Activated naive CD8-positive, alpha-beta T cell treated with anti-CD3 and anti-CD28 coated beads, Interleukin-2, amount 50 U/mL, for 16 hours (primary cell): Measurements from ENCODE around the gene PHF10.
"Not testable (repeated sequence)": the region's sequence is repeated elsewhere in the genome, so short reads cannot be mapped to it uniquely, and the experiment has no call there.

Source experiments
- DNase-seq: peaks from one replicate; pipeline ENCODE4 v3.0.0-alpha.2; 2020; ENCODE audit warnings: low read depth, low spot score

PHF10 gene

DNA sequence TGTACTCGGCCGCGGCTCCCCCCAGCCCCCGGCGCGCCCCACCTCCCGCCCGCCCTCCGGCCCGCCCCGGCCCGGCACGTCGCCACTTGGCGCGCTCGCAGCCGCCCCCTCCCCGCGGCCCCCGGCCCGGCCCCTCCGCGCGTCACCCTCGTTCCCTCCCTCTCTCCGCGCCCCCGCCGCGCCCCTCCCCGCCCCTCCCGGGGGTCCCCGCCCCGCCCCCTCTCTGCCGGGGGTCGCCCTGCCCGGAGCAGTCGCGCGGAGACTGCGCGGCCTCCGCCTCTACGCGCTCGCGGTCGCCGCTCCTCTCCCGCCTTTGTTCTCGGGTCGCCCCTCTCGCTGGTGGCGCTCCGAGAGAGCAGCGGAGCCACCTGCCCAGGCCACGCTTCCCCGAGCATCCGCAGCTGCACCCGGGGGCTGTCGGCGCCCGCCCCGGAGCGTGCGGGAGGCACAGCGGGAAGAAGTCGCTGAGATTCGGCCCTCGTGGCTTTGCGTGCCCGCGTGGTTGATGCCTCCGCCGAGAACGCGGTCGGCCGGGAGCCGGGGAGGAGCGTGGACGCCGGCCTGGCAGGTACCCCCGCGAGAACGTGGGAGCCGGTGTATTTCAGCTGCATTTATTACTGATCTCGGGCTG lies at the start of gene PHF10:
Gene PHF10, minus strand, starts transcription at position 7 of the 631 bp plus-strand sequence. CDS start 569 bp downstream, outside the sequence.
- DNase-seq = peak; percentile 55

DNA sequence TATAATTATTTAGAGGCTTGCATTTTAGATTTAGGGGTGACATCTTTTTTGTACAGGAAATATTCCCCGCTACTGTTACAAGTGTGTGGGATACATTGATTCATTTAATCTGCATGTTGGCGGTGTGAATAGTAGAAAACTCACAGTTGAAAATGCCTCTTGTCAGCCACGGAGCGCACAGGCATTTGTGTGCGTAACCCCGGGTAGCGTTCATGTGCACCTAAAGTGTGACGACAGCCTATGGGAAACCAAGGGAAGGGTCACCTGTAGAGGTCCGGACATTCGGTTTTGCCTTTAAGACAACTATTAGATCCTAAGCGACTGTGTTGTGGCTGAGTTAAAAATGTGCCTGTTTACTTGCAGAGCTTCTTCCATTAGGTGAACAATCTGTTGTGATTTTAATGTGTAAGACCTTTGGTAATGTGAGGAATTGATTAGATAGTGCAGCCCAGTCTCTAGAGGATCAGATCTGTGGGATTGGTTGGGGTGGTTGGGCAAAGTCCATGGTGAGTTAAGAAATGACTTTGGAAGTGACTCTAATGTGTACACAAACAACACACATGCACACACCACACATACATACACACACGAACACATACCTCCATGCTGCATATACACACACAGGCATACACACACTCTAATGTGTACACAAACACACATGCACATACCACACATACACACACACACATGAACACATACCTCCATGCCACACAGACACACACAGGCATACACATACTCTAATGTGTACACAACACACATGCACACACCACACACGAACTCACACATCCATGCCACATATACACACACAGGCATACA lies 42.8 kb upstream of the PHF10 start:
- DNase-seq = no peak

DNA sequence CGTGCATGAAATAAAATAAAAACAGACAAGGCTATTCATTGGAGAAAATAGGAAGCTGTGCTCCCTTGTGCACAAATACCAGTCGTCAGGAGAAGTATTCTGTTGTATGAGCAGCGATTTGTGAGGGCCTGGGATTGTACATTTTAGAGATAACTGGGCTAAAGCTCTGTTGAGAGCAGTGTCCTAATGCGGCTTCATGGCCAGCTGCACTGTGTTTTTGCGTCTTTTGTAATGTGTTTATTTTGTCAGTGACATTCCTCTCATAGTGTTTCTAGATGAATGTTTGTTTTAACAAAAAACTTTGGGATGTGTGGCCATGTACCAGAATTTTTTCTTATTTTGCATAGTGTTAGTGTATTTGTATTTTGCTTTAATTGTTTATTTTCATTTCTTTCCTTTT lies 41.9 kb upstream of the PHF10 start:
- DNase-seq = no peak

DNA sequence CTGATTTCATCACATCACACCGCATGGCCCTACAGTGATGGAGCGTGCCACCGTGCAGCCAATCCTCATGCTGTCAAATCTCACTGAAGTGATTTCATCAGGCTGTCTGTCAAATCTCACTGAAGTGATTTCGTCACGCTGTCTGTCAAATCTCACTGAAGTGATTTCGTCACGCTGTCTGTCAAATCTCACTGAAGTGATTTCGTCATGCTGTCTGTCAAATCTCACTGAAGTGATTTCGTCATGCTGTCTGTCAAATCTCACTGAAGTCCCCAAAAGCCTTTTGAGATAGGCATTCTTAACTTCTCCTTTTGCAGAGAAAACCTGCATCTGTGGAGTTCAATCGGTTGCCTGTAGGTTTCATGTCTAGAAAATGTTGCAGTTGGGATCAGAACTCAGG lies 41.5 kb upstream of the PHF10 start:
- not testable (repeated sequence) for DNase-seq

DNA sequence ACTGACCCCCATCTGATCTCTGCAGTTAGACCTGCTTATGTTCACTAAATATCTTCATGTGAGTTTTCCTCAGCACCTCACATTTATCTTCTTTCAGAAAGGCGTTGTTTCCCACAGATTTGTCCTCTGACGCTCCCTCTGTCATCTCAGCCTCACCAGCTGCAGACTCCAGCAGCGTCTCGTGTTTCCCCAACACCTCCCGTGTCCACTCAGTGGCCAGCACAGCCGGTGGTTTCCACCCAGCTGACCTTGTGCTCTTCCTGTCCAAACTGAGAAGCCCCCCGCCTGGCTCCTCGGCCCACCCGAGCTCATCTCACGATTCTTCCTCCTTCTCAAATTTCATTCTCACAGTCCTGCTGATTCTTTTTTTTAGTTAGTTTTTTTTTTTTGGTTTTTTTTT lies 39.6 kb upstream of the PHF10 start:
- DNase-seq = no peak

DNA sequence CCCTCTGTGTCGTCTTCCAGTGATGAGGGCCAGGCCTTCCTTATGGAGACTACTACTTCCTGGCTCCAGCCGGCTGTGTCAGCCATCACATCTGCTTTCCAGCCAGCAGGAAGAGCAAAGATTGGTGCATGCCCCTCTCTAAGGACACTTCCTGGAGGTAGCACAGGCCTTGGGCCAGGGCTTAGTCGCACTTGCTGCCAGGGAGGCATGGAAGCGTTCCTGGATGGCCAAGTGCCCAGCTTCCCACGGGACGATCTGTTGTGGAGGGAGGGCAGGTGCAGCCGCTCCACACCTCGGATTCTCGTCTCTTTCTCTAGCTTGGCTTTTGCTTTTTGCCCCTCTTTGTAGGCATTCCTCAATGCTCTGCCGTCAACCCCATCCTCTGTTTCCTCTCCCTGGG lies 39.0 kb upstream of the PHF10 start:
- no peak for DNase-seq

DNA sequence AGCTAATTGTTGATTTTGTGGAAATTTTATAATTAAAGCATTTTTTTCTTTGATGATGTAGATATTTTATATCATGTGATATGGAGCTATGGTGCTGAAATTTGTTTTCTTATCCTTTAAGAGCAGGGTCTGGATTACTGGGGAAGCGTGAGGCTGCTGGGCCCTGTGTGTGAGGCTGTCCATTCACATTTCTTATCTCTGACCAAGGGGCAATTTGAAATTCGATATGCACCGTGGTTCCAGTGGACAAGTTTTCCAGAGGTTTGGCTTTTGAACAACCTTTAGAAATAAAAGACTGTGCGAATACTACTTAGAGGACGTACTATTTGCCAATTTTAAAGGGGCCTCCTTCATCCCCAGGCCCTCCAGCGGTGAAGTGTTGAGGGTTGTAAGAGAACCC lies 30.9 kb upstream of the PHF10 start:
- DNase-seq = no peak

DNA sequence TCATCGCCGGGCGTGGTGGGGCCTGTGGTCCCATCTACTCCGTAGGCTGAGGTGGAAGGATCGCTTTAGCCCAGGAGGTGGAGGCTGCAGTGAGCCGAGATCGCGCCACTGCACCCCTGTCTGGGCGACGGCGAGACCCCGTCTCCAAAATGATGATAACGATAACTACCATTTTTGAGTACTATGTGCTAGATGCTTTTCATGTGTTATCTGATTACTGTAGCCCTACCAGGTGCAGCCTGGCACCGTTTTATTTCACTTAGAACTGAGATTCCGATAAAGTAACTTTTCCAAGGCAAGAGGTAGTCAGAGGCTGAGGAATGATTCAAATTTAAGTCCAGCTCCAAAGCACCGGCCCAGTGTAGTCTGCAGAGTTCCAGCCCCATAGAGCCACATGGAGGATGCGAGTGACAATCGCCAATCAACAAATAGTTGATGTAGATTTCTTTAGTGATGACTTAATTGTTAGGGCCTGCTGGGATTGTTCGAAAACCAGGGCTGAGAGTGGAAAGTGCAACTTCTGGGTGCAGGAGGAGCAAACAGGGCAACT lies 27.8 kb upstream of the PHF10 start:
- no peak for DNase-seq

DNA sequence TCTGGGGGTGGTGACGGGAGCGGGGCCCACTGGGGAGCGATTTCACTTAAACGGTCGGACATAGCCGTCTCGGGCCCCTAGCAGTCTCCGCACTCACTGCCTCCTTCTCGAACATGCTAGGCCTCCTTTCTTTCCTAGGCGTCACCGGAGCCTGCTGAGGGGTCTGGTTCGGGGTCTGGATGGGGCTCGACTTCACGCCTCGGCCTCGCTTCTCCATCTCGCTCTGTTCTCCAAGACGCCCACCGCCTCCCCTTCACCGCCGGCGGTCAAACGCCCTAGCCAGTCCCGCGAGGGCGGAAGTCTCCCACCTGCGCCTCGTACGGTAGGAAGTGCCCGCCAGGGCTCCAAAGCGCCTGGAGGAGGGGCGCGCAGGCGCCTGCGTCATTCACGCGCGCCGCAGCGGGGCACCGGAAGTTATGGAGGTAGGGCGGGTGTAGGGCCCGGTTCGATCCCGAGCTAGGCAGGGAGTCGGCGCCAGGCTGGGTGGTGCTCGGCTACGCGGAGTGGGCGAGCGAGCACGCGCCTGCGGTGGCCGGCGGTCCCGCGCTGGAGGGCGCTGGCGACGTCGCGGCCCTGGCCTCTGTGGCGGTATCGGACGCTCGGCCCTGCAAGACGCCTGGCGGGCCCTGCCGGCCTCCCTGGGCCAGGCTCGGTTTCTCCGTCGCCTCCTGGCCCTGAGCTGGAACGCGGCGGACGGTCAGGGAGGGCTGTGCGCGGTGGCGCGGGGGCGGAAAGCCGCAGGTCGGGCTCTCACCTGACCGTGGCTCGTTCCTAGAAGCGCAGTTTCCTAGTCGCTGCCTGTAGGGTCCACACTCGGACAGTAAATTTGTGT lies 27.2 kb upstream of the PHF10 start, which contains the start of the genes DYNLT2 and ERMARD:
Gene DYNLT2, minus strand, starts transcription at position 331 of the 832 bp plus-strand sequence. Its CDS starts 114 bp downstream, at position 217.
Gene ERMARD, plus strand, starts transcription at position 381 of the 832 bp plus-strand sequence. Its CDS starts 36 bp downstream, at position 417.
- peak; percentile 81 for DNase-seq

DNA sequence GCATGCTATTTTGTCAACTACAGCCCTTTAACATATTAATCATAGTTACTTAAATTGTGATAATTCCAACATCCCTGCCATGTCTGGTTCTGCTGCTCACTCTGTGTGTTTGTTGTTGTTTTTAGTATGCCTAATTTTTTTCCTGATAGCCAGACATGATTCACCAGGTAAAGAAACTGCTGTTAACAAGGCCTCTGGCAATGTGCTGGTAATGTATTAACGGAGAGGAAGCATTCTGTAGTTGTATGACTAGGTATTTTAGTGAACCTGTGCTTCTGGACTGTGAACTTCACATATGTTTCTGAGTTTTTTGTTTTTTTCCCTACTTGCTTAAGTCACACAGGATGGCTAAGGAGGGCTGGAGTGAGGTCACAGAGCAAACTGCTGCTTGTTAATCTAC lies 22.3 kb upstream of the PHF10 start:
- no peak for DNase-seq

DNA sequence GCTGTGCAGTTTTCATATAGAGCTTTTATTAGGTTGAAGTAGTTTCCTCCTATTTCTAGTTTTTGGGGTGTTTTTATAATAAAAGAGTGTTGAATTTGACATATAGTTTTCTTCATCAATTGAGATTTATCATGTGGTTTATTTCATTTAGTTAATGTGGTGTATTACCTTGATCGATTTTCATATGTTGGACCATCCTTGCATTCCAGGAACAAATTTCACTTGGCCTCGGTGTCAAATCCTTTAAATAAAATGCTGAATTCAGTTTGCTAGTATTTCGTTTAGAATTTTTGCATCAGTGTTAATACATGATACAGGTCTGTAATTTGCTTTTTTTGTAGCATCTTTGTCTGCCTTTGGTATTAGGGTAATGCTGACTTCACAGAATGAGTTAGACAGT lies 21.1 kb upstream of the PHF10 start:
- DNase-seq = no peak

DNA sequence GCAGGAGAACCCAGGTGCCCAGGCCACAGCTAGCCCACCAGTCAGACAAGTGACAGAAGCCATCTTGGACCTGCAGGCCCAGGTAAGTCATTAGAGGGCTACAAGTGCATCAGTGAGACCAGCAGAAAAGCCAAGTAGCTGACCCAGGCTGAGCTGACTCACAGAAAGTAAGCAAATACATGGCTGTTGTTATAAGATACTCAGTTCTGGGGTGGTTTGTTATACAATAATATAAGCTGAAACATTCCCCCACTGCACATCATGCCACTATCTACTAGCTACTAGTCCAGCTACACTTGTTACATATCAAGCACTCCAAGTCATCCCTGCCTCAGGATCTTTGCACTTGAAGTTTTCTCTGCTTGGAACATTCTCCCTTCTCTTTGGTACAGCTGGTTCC lies 17.0 kb upstream of the PHF10 start:
- no peak for DNase-seq

DNA sequence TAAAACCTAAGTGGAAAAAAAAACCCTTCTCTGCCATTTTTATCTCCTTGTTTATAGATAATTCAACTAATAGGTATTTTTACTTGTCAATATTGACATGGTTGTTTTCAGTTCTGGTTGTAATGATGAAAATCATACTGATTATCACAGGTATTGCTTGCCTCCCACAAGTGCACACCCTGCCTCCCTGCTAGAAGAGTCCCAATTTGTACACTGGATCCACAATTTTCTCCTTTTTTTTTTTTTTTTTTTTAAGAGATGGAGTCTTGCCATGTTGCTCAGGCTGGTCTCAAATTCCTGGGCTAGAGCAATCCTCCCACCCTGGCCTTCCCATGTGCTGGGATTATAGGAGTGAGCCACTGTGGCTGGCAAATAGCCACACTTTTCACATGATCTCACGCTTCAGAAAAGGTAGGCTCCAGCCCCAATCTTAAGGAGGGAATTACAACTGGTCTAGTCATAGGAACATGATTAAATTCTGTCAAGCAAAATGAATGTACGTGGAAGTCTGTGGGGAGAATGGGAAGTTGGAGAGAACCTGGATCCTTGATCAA lies 14.8 kb upstream of the PHF10 start:
- DNase-seq = no peak

DNA sequence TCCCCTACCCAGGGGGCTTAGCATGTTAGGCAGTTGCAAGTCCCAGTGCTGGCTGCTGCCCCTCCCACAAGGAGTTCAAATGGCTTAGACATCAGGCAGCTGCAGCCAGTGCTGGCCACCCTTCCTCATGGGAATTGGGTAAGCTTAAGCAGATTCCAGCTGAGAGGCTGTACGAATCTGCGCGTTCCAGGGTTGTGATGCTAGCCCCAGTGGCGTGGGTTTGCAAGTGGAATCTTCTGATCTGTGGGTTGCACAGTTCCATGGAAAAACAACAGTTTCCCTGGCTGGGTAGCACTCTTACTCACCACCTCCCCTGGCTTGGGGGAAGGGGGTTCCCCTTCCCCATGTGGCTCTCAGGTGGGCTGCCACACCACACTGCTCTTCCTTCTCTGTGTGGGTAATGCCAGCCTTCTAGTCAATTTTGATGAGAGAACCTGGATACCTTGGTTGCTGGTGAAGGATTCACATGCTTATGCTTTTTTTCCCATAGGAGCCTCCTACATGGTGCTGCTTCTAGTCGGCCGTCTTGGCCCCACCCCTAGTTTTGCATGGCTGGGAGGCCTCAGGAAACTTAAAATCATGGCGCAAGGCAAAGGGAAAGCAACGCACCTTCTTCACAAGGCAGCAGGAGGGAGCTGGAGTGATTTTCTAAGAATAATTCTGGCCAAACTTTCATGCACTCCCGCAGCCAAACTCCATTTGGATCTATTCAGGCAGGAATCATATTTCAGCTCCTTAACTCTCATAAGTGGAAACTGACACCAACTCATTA lies 14.1 kb upstream of the PHF10 start:
- DNase-seq = no peak

DNA sequence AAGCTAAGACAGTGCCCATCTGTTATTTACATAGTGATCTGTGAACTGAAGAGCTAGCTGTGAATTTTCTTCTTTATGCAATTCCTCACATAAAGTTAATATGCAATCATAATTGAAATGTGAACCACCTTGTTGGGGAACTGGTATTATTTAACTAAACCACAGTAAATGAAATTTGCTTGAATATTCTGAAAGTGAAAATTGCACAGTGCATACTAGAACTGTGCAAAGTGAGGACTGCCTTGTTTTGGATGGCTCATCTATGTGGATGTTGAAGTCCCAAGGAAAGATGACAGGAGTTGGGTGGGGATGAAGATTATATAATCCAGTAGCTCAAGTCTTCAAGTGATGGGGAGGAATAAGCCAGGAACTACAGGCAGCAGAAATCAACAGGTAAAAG lies 5.7 kb upstream of the PHF10 start:
- DNase-seq = no peak

DNA sequence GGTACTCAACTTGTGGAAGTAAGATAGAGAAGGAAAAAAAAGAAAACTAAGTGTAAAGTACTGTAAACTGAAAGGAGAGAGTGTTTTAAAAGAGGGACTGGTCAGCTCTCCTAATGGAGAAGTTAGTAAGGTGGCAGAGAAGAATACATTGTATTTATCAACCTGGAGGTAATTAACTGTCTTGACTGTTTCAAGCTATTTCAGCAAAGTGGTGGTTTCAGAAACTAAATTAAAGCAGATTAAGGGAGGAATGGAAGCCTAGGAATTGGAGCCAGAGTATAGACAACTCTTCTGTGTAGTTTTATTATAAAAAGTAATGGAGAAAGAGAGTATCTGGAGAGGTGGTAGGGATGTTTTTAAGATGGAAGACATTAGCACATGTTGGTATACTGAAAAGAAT lies 2.7 kb upstream of the PHF10 start:
- DNase-seq = no peak

DNA sequence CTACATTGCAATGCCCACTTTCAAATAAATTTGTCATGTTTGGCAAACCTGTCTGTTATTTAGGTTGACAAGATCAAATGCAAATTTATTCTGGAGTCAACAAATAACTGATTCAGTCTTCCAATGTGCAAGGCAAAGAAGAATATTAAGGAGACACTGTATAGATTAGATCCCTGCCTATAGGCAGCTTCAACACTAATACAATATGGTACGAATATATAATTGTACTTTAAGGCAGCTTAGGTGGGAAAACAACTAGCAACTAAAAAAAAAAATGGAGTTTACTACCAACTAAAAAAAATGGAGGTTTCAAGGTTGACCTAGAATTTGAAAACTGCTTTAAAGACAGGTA lies 1.7 kb upstream of the PHF10 start:
- no peak for DNase-seq

DNA sequence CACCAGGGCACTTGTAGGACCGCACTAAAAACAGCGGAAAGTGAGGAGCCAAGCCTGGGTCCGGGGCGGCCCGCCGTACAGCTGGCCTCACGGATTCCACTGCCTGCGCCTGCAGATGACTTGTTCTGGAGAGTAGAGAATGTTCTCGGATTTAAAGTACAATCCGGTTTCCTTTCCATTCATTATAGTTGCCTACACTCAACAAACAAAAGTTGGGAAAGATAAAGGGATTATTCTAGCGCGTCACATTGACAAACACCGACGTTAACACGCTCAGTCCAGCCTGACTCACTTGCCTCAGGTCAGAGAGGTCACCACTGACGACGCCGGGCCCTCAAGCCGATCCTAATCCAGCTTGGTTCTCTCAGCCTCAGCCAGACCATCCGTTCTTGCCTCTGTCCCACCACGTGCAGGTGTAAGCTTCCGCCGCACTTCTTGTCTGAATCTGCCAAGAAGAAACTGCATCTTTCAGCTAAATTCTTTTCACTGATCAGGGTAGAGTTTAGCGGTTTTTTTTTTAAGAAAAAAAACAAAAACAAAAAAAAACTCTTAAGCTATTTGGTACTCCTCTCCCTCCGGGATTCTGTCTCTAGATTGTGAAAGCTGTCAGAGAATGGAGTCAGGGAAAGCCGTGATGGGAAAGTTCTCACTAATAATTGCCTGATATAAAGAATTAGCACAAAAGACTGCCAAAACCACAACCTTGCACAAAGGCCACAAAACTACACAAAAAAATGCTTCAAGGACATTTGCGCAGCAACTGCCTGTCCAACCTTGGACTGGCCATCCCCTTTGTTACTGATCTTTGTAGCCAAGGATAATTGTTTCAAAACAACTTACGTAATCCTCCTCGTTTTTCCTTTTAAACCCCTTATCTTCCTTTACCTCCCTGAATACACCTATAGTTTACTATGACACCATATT lies 1.1 kb upstream of the PHF10 start:
- DNase-seq = no peak

DNA sequence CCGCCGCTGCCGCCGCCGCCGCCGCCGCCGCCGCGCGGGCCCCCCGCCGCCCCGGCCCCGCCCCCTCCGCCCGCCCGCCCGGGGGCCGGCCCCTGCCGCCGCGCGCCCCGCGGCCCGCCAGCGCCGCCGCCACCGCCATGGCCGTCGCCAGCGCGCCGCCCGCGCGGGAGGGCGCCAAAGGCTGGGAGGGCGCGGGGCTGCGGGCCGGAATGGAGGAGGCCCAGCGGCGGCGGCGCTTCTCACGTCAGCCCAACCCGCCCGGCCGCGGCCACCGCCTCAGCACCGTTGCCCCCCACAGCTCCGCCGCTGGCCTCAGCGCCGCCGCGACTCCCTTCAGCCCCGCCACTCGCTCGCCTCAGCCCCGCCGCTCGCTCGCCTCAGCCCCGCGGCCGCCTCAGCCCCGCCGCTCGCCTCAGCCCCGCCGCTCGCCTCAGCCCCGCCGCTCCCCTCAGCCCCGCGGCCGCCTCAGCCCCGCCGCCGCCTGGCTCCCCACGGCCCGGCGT lies 258 bp downstream of the PHF10 start:
- DNase-seq = no peak
